ENCODE data around the gene SPTLC3. TPM values are rescaled to one million over a fixed set of nuclear protein-coding genes. Genes with fewer than 3 reads are reported as not detected.

The SPTLC3 gene
- polyA plus RNA-seq, 3 donors = 0.01 TPM; not detected in 2

- no peak overlapping the region for H2AFZ ChIP-seq (ENCODE audit: insufficient read depth, low read depth, low read length, poor library complexity, severe bottlenecking)
- no peaks in the 10 kb centered on the region for H3K4me1 ChIP-seq (ENCODE audit: control insufficient read depth in 1 of 2, insufficient read depth in 2 of 2, low read length in 2 of 2)
- H3K9me3 Mint-ChIP-seq = peaks cover 0 to 7% (median 0%) of the 10 kb centered on the region in 7 donors
- no CpG with 5 or more reads among the region's 2 CpGs for WGBS (ENCODE audit: insufficient coverage)
- no peak overlapping the region for H3K27ac ChIP-seq (ENCODE audit: low read depth in 1 of 2, low read length in 2 of 2)
- no peak overlapping the region for H3K27ac Mint-ChIP-seq
- H3K4me2 ChIP-seq (replicated peaks; ENCODE audit: extremely low read depth, low read length, poor library complexity, severe bottlenecking) = no peak overlapping the region
- no peaks in the 10 kb centered on the region for H3K27me3 Mint-ChIP-seq (ENCODE audit: low read depth in 3 of 3)
- no peaks in the 10 kb centered on the region for H3K4me1 Mint-ChIP-seq
- H3K9me3 ChIP-seq (replicated peaks in 1 of 2; ENCODE audit: control insufficient read depth in 1 of 2, insufficient read depth in 1 of 2, low read length in 2 of 2) = no peaks in the 10 kb centered on the region
- no peaks in the 10 kb centered on the region for H4K20me1 ChIP-seq (ENCODE audit: insufficient read depth, low read length)
- no peaks in the 10 kb centered on the region for H3K36me3 Mint-ChIP-seq
- intact Hi-C loops (cut with micrococcal nuclease) = no loop called here
- H3K4me3 Mint-ChIP-seq = no peak overlapping the region
- no peak overlapping the region for H3K9ac ChIP-seq (ENCODE audit: insufficient read depth, low read length, poor library complexity, severe bottlenecking)
- no peaks in the 10 kb centered on the region for H3K79me2 ChIP-seq (ENCODE audit: insufficient read depth, low read length)
- no peak overlapping the region for H3K4me3 ChIP-seq (replicated peaks in 1 of 3; ENCODE audit: low read depth in 2 of 3, low read length in 3 of 3)
- TF ChIP-seq, protein P1, sequence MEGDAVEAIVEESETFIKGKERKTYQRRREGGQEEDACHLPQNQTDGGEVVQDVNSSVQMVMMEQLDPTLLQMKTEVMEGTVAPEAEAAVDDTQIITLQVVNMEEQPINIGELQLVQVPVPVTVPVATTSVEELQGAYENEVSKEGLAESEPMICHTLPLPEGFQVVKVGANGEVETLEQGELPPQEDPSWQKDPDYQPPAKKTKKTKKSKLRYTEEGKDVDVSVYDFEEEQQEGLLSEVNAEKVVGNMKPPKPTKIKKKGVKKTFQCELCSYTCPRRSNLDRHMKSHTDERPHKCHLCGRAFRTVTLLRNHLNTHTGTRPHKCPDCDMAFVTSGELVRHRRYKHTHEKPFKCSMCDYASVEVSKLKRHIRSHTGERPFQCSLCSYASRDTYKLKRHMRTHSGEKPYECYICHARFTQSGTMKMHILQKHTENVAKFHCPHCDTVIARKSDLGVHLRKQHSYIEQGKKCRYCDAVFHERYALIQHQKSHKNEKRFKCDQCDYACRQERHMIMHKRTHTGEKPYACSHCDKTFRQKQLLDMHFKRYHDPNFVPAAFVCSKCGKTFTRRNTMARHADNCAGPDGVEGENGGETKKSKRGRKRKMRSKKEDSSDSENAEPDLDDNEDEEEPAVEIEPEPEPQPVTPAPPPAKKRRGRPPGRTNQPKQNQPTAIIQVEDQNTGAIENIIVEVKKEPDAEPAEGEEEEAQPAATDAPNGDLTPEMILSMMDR (IDR thresholded peaks at IDR 0.05) = no peak
- no peaks in the 10 kb centered on the region for H3K27me3 ChIP-seq (ENCODE audit: control insufficient read depth in 2 of 2, insufficient read depth in 2 of 2, low read length in 2 of 2)
- no peak for DNase-seq
- H3K36me3 ChIP-seq (replicated peaks in 1 of 2; ENCODE audit: control insufficient read depth in 1 of 2, insufficient read depth in 2 of 2, low read length in 2 of 2) = no peaks in the 10 kb centered on the region
Measured at GRCh38 chr20:13062789-13063188, 54.0 kb downstream of the SPTLC3 start.

DNA sequence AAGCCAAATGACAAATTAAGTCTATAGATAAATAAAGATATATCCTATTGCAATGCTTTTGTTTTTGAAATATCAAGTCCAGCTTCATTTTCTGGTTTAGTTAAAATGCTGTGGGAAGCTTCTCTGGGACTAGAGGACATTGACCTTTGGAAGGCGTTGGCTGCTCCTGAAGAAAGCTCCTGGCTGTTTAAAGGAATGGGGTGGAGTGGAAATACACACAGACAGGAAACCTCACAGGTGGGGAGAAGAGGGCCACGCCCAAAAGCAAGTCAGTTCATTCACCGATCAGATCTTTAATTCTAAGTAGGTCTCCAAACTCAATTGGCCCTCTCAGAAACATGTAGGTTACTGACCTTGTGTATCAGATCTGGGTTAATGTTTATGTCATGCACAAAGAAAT lies 59.6 kb downstream of the SPTLC3 start:
- Histone ChIP-seq H3K9ac (ENCODE audit: insufficient read depth, low read length, poor library complexity, severe bottlenecking) (no peak overlapping the region), H3K27me3 (ENCODE audit: control insufficient read depth in 2 of 2, insufficient read depth in 2 of 2, low read length in 2 of 2) (no peaks in the 10 kb centered on the region), H3K4me1 (ENCODE audit: control insufficient read depth in 1 of 2, insufficient read depth in 2 of 2, low read length in 2 of 2) (no peaks in the 10 kb centered on the region), H3K27ac (ENCODE audit: low read depth in 1 of 2, low read length in 2 of 2) (no peak overlapping the region), H3K79me2 (ENCODE audit: insufficient read depth, low read length) (no peaks in the 10 kb centered on the region), H2AFZ (ENCODE audit: insufficient read depth, low read depth, low read length, poor library complexity, severe bottlenecking) (no peak overlapping the region), H3K36me3 (replicated peaks in 1 of 2; ENCODE audit: control insufficient read depth in 1 of 2, insufficient read depth in 2 of 2, low read length in 2 of 2) (no peaks in the 10 kb centered on the region), H4K20me1 (ENCODE audit: insufficient read depth, low read length) (no peaks in the 10 kb centered on the region), H3K4me2 (replicated peaks; ENCODE audit: extremely low read depth, low read length, poor library complexity, severe bottlenecking) (no peak overlapping the region), H3K4me3 (replicated peaks in 1 of 3; ENCODE audit: low read depth in 2 of 3, low read length in 3 of 3) (no peak overlapping the region), H3K9me3 (replicated peaks in 1 of 2; ENCODE audit: control insufficient read depth in 1 of 2, insufficient read depth in 1 of 2, low read length in 2 of 2) (peaks cover 0 to 3% of the 10 kb centered on the region in 2 donors)
- intact Hi-C loops (cut with micrococcal nuclease) = no loop called here
- DNase-seq = no peak
- Mint-ChIP-seq H3K27me3 (ENCODE audit: low read depth in 3 of 3) (peaks cover 0 to 3% (median 2%) of the 10 kb centered on the region in 3 donors), H3K4me1 (no peaks in the 10 kb centered on the region), H3K9me3 (peaks cover 0 to 4% (median 1%) of the 10 kb centered on the region in 7 donors), H3K27ac (no peak overlapping the region), H3K36me3 (no peaks in the 10 kb centered on the region), H3K4me3 (no peak overlapping the region)
- 100% methylated on average over 2 of the region's 3 CpGs for WGBS (ENCODE audit: insufficient coverage)
- TF ChIP-seq, protein P1 (IDR thresholded peaks at IDR 0.05) = no peak

All from CD14-positive monocyte (primary cell).